Activated B cell treated with CpG ODN at 0.5 μM for 24 hours (primary cell): ENCODE data around the gene ERC1. TPM values are rescaled to one million over a fixed set of nuclear protein-coding genes. Genes with fewer than 3 reads are reported as not detected.

Experiments used
- ATAC-seq: fragments of 200-7000 bp; cut with Tn5 transposase; one replicate; pipeline ENCODE4 v1.10.0; 2021; ENCODE audit warnings: low read depth, mild to moderate bottlenecking, moderate library complexity
- CTCF ChIA-PET: fragments of 350-600 bp; sonication (Branson Sonifier 250); formaldehyde crosslinking; loops from one replicate; lab custom pipeline; 2021; ENCODE audit warnings: antibody characterized with exemption; lab: Charles Lee
- POLR2A ChIA-PET: fragments of 350-600 bp; sonication (Branson Sonifier 250); formaldehyde crosslinking; loops from one replicate; lab custom pipeline; 2021; ENCODE audit warnings: antibody characterized with exemption; lab: Charles Lee
- DNase-seq: peaks from one replicate; pipeline ENCODE4 v3.0.0; 2022
- H3K27ac Mint-ChIP-seq: one replicate; pipeline ENCODE4 v1.8.0; 2020; ENCODE audit warnings: mixed read lengths
- H3K27me3 Mint-ChIP-seq: one replicate; pipeline ENCODE4 v1.8.0; 2021; ENCODE audit warnings: mixed read lengths
- H3K36me3 Mint-ChIP-seq: one replicate; pipeline ENCODE4 v1.8.0; 2021; ENCODE audit warnings: low read depth, mixed read lengths
- H3K4me1 Mint-ChIP-seq: one replicate; pipeline ENCODE4 v1.8.0; 2021; ENCODE audit warnings: mixed read lengths
- H3K4me3 Mint-ChIP-seq: one replicate; pipeline ENCODE4 v1.8.0; 2020; ENCODE audit warnings: mild to moderate bottlenecking, mixed read lengths
- H3K9me3 Mint-ChIP-seq: one replicate; pipeline ENCODE4 v1.8.0; 2020; ENCODE audit warnings: mixed read lengths
- CTCF ChIP-seq: fragments of 200-600 bp; IDR thresholded peaks from one replicate; pipeline ENCODE4 v1.8.0; 2022; ENCODE audit warnings: antibody characterized with exemption, mild to moderate bottlenecking
- intact Hi-C: fragments of 100-400 bp; cut with micrococcal nuclease; formaldehyde crosslinking; loops from one replicate; pipeline ENCODE4 v1.15.1; 2024
- total RNA-seq: library from RNA; stranded (reverse); gene quantifications from 2 replicates; pipeline ENCODE4 v1.2.3, GENCODE V29; 2022

ERC1 gene
- total RNA-seq, 1 donor from 2014 or later: 57.0 TPM

DNA sequence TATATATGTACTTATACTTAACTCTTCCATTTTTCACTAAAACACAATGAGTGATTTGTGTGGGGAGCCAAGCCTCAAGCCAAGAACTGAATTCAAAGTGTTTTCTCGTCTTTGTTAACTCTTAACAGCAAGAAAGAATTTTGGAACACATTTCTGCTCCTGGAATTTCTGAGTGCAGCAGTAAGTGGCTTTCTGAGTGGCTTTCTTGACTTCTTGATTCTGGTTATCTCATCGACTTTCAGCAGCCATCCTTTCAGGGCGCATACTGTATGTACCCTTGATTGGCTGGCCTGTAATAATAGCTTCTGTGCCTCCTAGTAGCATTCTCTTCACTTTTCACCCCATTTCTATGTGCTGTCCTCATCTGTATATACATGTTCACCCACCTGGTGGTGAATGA lies 446.0 kb downstream of the ERC1 start:
- no peak overlapping the region for H3K4me3 Mint-ChIP-seq

GRCh38 chr12:1439201-1439600 lies 448.2 kb downstream of the ERC1 start:
- Mint-ChIP-seq H3K4me3 (no peak overlapping the region), H3K36me3 (peaks cover 12% of the 10 kb centered on the region), H3K9me3 (no peaks in the 10 kb centered on the region), H3K4me1 (no peaks in the 10 kb centered on the region), H3K27ac (no peak overlapping the region), H3K27me3 (no peaks in the 10 kb centered on the region)
- CTCF ChIA-PET: no interaction called here
- no peak for DNase-seq
- ATAC-seq: no peak
- intact Hi-C loops: no loop called here
- TF ChIP-seq CTCF: no peak
- POLR2A ChIA-PET: no interaction called here

More for the DNA sequence above, 446.0 kb downstream of the ERC1 start:
- no peaks in the 10 kb centered on the region for H3K9me3 Mint-ChIP-seq
- ChIA-PET POLR2A (interaction anchor here (0.6 kb wide), 1 partner anchor 136 kb away, joined by 3 read pairs; no protein-coding TSS in a partner anchor), CTCF (no interaction called here)
- TF ChIP-seq CTCF: no peak
- ATAC-seq (no peak), DNase-seq (no peak)
- H3K36me3 Mint-ChIP-seq: peaks cover 11% of the 10 kb centered on the region
- no peaks in the 10 kb centered on the region for H3K4me1 Mint-ChIP-seq
- no peaks in the 10 kb centered on the region for H3K27me3 Mint-ChIP-seq
- H3K27ac Mint-ChIP-seq: no peak overlapping the region
- intact Hi-C loops: no loop called here

DNA sequence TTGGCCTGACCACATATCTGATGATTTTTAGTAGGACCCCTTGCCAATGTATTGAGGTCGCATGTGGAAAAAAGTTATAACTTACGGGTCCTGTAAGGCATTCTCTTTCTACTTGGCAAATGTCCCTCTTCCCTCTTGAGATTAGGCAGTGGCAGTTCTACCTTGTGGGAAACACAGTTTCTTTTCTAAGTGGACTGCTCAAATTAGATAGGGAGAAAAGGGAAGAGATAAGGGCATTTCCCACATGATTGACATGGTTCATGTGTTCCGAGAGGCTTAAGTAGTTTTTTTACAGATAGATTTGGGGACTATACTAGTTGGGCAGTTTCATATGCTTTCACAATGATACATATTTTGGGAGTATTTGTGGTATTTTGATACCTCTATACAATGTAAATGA lies 448.7 kb downstream of the ERC1 start:
- ChIA-PET POLR2A (no interaction called here), CTCF (no interaction called here)
- ATAC-seq (no peak), DNase-seq (no peak)
- TF ChIP-seq CTCF: no peak
- Mint-ChIP-seq H3K4me1 (peaks cover 2% of the 10 kb centered on the region), H3K9me3 (no peaks in the 10 kb centered on the region), H3K4me3 (no peak overlapping the region), H3K27ac (no peak overlapping the region), H3K36me3 (peaks cover 13% of the 10 kb centered on the region), H3K27me3 (no peaks in the 10 kb centered on the region)
- intact Hi-C loops: no loop called here

DNA sequence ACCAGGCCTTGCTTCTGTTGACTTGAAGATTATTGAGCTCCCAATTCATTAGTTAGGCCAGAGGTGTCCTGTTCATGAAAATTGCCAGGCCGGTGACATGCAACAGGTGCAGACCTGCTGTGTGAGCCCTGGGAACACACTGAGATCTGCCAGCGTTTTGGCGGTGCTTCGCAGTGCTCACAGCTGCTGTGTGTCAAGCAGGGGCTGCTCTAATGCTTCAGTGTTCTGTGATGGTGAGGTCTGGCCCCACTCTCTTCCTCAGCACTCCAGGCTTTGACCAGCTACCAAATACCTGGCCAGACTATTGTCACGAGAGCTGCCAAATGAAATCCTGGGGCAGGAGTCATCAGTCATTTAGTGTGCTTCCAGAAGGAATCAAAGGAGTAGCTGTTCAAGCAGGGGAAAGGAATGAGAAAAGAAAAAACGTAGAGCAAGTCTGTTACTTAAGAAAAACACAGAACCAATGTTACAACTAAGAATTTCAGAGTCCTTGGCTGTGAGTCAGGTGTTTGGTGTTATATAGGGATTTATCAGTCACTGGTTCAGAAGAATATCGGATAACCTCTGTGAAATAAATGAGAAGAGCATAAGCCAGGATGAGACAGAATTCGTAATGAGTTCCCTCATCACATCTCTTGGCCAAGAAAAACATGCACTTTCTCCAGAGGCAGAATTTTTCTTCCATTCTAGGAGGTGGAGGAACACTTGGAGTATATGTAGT lies 452.6 kb downstream of the ERC1 start:
- Mint-ChIP-seq H3K27me3 (no peaks in the 10 kb centered on the region), H3K4me1 (peaks cover 2% of the 10 kb centered on the region), H3K4me3 (no peak overlapping the region), H3K27ac (no peak overlapping the region), H3K9me3 (no peaks in the 10 kb centered on the region), H3K36me3 (peaks cover 35% of the 10 kb centered on the region)
- no peak for TF ChIP-seq CTCF
- intact Hi-C loops: no loop called here
- CTCF ChIA-PET: interaction anchor here (0.9 kb wide), 1 partner anchor 325 kb away, joined by 4 read pairs; no protein-coding TSS in a partner anchor
- POLR2A ChIA-PET: no interaction called here
- ATAC-seq (no peak), DNase-seq (no peak)

DNA sequence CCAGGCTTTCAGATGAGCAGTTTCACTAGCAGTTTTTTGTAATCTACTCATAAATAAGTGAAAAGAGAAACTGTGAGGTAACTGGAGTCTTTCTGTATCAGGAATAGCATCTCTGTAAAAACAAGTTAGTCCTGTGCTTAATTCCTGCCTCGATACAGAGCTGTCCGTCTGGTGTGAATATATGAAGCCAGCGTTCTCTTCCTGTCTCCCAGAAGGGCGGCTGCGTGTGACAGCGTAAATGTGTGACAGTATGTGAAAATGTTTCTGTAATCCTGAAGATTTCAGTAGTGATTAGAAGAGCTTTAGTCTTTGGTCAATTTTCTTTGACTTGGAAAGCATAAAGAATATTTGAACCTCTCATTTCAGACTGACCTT lies 453.1 kb downstream of the ERC1 start:
- DNase-seq (no peak), ATAC-seq (no peak)
- Mint-ChIP-seq H3K27ac (no peak overlapping the region), H3K36me3 (peaks cover 40% of the 10 kb centered on the region), H3K4me3 (no peak overlapping the region), H3K27me3 (no peaks in the 10 kb centered on the region), H3K4me1 (peaks cover 2% of the 10 kb centered on the region), H3K9me3 (no peaks in the 10 kb centered on the region)
- CTCF ChIA-PET: interaction anchor here (0.9 kb wide), 1 partner anchor 326 kb away, joined by 4 read pairs; no protein-coding TSS in a partner anchor
- POLR2A ChIA-PET: interaction anchor here (0.7 kb wide), 1 partner anchor 852 kb away, joined by 7 read pairs; no protein-coding TSS in a partner anchor
- TF ChIP-seq CTCF: no peak
- intact Hi-C loops: no loop called here
